CD4-positive, alpha-beta T cell (primary cell): ENCODE data around the gene TRNAU1AP. TPM values are rescaled to one million over a fixed set of nuclear protein-coding genes. Genes with fewer than 3 reads are reported as not detected.

ENCODE experiments used
- ATAC-seq: fragments of 200-7000 bp; cut with Tn5 transposase; one replicate; pipeline ENCODE4 v1.10.0; 2022; ENCODE audit warnings: mild to moderate bottlenecking; ENCODE audit not compliant: poor library complexity
- CTCF ChIA-PET: fragments of 350-600 bp; sonication (Branson Sonifier 250); formaldehyde crosslinking; loops from one replicate; lab custom pipeline; 2021; ENCODE audit warnings: antibody characterized with exemption, inconsistent platforms; lab: Charles Lee
- POLR2A ChIA-PET: fragments of 350-600 bp; sonication (Branson Sonifier 250); formaldehyde crosslinking; loops from one replicate; lab custom pipeline; 2021; ENCODE audit warnings: antibody characterized with exemption, inconsistent platforms; lab: Charles Lee
- DNase-seq, 14 experiments: peaks; one replicate each; pipeline ENCODE4 v3.0.0-alpha.2; 2013 to 2020; ENCODE audit warnings: mixed read lengths in 2 of 14
- H3K27ac ChIP-seq, 2 donors: one replicate each; pipeline versions ENCODE4 v1.5.1 to v1.7.0; 2013; ENCODE audit warnings: low read length in 2 of 2, low read depth in 1 of 2, mild to moderate bottlenecking in 1 of 2
- H3K27me3 ChIP-seq, 2 experiments: 1 replicate in 1 of 2; 2 replicates in 1 of 2; pipeline versions ENCODE4 v1.6.1 to v1.7.0; 2013; ENCODE audit warnings: low read length in 2 of 2, control low read depth in 1 of 2, mild to moderate bottlenecking in 1 of 2, moderate library complexity in 1 of 2; ENCODE audit not compliant: insufficient read depth in 2 of 2, control insufficient read depth in 1 of 2
- H3K36me3 ChIP-seq: one replicate; pipeline ENCODE4 v1.6.1; 2013; ENCODE audit warnings: low read length, control low read depth; ENCODE audit not compliant: insufficient read depth
- H3K4me1 ChIP-seq: one replicate; pipeline ENCODE4 v1.6.1; 2013; ENCODE audit warnings: low read length, control low read depth; ENCODE audit not compliant: insufficient read depth
- H3K4me3 ChIP-seq: one replicate; pipeline ENCODE4 v1.5.1; 2013; ENCODE audit warnings: mild to moderate bottlenecking, low read length, moderate library complexity
- H3K9me3 ChIP-seq, 2 experiments: 1 replicate in 1 of 2; 2 replicates in 1 of 2; pipeline versions ENCODE4 v1.6.1 to v1.7.0; 2013; ENCODE audit warnings: low read length in 2 of 2, mild to moderate bottlenecking in 2 of 2, control low read depth in 1 of 2, moderate library complexity in 1 of 2; ENCODE audit not compliant: control insufficient read depth in 1 of 2, insufficient read depth in 1 of 2
- H3K27ac Mint-ChIP-seq: one replicate; pipeline ENCODE4 v1.8.0; 2020; ENCODE audit warnings: mixed read lengths
- H3K27me3 Mint-ChIP-seq: one replicate; pipeline ENCODE4 v1.8.0; 2021; ENCODE audit warnings: mixed read lengths
- H3K36me3 Mint-ChIP-seq: one replicate; pipeline ENCODE4 v1.8.0; 2021; ENCODE audit warnings: low read depth, mixed read lengths
- H3K4me1 Mint-ChIP-seq: one replicate; pipeline ENCODE4 v1.8.0; 2021; ENCODE audit warnings: low read depth, mixed read lengths
- H3K4me3 Mint-ChIP-seq: one replicate; pipeline ENCODE4 v1.8.0; 2020; ENCODE audit warnings: mild to moderate bottlenecking, mixed read lengths
- H3K9me3 Mint-ChIP-seq: one replicate; pipeline ENCODE4 v1.8.0; 2020; ENCODE audit warnings: mixed read lengths
- CTCF ChIP-seq: fragments of 200-600 bp; IDR thresholded peaks from one replicate; pipeline ENCODE4 v1.8.0; 2022; ENCODE audit warnings: antibody characterized with exemption, mild to moderate bottlenecking
- intact Hi-C, 2 experiments: fragments of 100-400 bp; cut with DNase I in 1 of 2; cut with micrococcal nuclease in 1 of 2; formaldehyde crosslinking; loops; one replicate each; pipeline versions ENCODE4 v1.15.1 to v1.9.0; 2023 to 2025; cut with DNase I, micrococcal nuclease
- total RNA-seq, 174 experiments: library from RNA in 2 of 174; stranded (reverse) in 2 of 174; gene quantifications; one replicate each; pipeline ENCODE4 v1.2.3 and lab custom pipeline; 2021 to 2026

Gene TRNAU1AP
- total RNA-seq, 2 experiments from 2014 or later, result 21.4 to 24.2 TPM

DNA sequence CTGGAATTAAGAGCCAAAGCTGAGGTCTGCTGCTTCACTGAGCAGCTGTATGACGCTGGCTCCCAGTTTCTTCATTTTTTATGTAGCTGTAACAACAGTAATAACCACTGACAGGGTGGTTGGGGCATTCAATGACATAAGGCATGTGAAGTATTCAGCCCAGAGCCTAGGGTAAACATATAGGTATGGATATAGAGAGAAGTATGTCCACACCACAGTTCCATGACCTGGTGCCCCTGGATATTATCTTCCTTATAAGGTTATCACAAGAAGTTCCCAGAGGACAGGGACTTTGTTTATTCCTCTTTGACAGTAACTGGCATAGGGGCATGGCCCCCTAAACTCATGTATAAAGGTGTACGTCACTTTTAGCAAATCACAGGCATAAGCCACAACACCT lies 53.9 kb downstream of the TRNAU1AP start:
- no peaks in the 10 kb centered on the region for H3K27me3 ChIP-seq
- H3K27ac Mint-ChIP-seq, result no peak overlapping the region
- no peaks in the 10 kb centered on the region for H3K4me1 ChIP-seq
- H3K9me3 Mint-ChIP-seq, result no peaks in the 10 kb centered on the region
- H3K4me1 Mint-ChIP-seq, result no peaks in the 10 kb centered on the region
- DNase-seq (no peak), ATAC-seq (no peak)
- H3K36me3 Mint-ChIP-seq, result peaks cover 71% of the 10 kb centered on the region
- no peaks in the 10 kb centered on the region for H3K27me3 Mint-ChIP-seq
- no peak overlapping the region for H3K4me3 Mint-ChIP-seq
- H3K27ac ChIP-seq, result no peak overlapping the region
- CTCF ChIA-PET, result no interaction called here
- no peaks in the 10 kb centered on the region for H3K9me3 ChIP-seq
- POLR2A ChIA-PET, result no interaction called here
- TF ChIP-seq CTCF, result no peak
- H3K36me3 ChIP-seq, result peaks cover 83% of the 10 kb centered on the region
- intact Hi-C loops, result no loop called here
- no peak overlapping the region for H3K4me3 ChIP-seq

GRCh38 chr1:28613175-28613574 lies 60.3 kb downstream of the TRNAU1AP start:
- H3K4me1 Mint-ChIP-seq, result no peaks in the 10 kb centered on the region
- H3K36me3 Mint-ChIP-seq, result peaks cover 65% of the 10 kb centered on the region
- no peak overlapping the region for H3K27ac Mint-ChIP-seq
- Histone ChIP-seq H3K4me3 (no peak overlapping the region), H3K27ac (no peak overlapping the region), H3K27me3 (no peaks in the 10 kb centered on the region), H3K4me1 (no peaks in the 10 kb centered on the region), H3K9me3 (no peaks in the 10 kb centered on the region), H3K36me3 (peaks cover 73% of the 10 kb centered on the region)
- H3K9me3 Mint-ChIP-seq, result no peaks in the 10 kb centered on the region
- H3K4me3 Mint-ChIP-seq, result no peak overlapping the region
- ChIA-PET CTCF (no interaction called here), POLR2A (no interaction called here)
- no peak for ATAC-seq
- DNase-seq, result no peak
- intact Hi-C loops, result no loop called here
- TF ChIP-seq CTCF, result no peak
- no peaks in the 10 kb centered on the region for H3K27me3 Mint-ChIP-seq

Other genes starting within 250 kb of the TRNAU1AP start
- 1 to 10 TPM; 1.9 to 4.8 TPM for gene MED18, start 224.0 kb upstream of the TRNAU1AP start, total RNA-seq
- 10 to 100 TPM; 26.0 to 26.3 TPM for gene PHACTR4, start 183.3 kb upstream of the TRNAU1AP start, total RNA-seq
- gene RCC1, start 47.0 kb upstream of the TRNAU1AP start, total RNA-seq, result 1 to 10 TPM; 8.5 to 9.9 TPM
- gene RAB42, start 39.2 kb downstream of the TRNAU1AP start, total RNA-seq, result not detected
- gene TAF12, start 90.0 kb downstream of the TRNAU1AP start, total RNA-seq, result 1 to 10 TPM; 7.0 to 8.0 TPM
- not detected for gene RNU11, start 95.5 kb downstream of the TRNAU1AP start, total RNA-seq
- gene GMEB1, start 115.7 kb downstream of the TRNAU1AP start, total RNA-seq, result 10 to 100 TPM in 1 of 2 experiments, 1 to 10 TPM in 1; 9.0 to 11.8 TPM
- 100 to 1,000 TPM in 1 of 2 experiments, 10 to 100 TPM in 1; 85.0 to 100 TPM for gene YTHDF2, start 183.9 kb downstream of the TRNAU1AP start, total RNA-seq